Fibroblast of the aortic adventitia (primary cell): ENCODE results near the gene LIN37. TPM values are rescaled to one million over a fixed set of nuclear protein-coding genes. Genes with fewer than 3 reads are reported as not detected.

Experiments used
- DNase-seq: peaks from one replicate; pipeline ENCODE4 v3.0.0-alpha.2; 2010; ENCODE audit warnings: low read depth
- H3K4me3 ChIP-seq: 2 replicates; pipeline ENCODE4 v1.5.1; 2011; ENCODE audit warnings: low read depth, mild to moderate bottlenecking, control low read depth, low read length, moderate library complexity
- total RNA-seq: library from RNA; depleted of rRNA; stranded (reverse); fragments of >200 nt; gene quantifications from 2 replicates; pipeline ENCODE4 v1.2.3, GENCODE V29; 2012; ENCODE audit warnings: low replicate concordance
- TF ChIP-seq, protein P1 (sequence below): IDR thresholded peaks from 2 replicates; pipeline ENCODE4 v1.5.1; 2011; ENCODE audit warnings: mild to moderate bottlenecking, low read length, control low read depth, inconsistent platforms; ENCODE audit not compliant: insufficient read depth

The LIN37 gene
- total RNA-seq, 1 donor, result 15.3 TPM

DNA sequence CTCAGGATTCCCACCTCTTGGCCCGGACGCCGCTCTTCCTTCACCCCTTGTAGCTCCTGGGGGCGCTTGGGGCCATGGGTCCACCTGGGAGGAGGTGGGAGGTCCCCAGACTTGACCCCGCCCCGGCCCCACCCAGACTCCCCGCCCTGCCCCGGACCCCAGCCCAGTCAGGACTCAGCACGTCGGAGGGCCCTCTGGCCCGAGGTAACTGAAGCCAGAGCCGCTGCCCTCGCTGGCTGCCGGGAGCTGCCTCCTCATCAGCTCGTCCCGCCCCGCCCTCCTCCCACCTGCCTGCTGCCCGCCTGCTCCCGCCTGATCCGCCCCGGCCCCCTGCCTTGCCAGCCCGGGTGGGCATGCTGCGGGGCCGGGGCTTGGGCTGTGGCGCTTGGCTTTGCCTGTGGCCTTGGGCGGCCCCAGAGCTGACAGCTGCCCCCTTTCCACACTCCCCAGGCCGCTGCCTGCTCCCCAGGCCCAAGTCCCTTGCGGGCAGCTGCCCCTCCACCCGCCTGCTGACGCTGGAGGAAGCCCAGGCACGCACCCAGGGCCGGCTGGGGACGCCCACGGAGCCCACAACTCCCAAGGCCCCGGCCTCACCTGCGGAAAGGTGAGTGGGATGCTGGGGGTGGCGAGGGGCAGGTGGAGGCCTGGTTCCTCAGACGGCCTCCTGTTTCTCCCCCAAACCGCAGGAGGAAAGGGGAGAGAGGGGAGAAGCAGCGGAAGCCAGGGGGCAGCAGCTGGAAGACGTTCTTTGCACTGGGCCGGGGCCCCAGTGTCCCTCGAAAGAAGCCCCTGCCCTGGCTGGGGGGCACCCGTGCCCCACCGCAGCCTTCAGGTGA is 36.3 kb downstream of the LIN37 start:
- TF ChIP-seq, protein P1, sequence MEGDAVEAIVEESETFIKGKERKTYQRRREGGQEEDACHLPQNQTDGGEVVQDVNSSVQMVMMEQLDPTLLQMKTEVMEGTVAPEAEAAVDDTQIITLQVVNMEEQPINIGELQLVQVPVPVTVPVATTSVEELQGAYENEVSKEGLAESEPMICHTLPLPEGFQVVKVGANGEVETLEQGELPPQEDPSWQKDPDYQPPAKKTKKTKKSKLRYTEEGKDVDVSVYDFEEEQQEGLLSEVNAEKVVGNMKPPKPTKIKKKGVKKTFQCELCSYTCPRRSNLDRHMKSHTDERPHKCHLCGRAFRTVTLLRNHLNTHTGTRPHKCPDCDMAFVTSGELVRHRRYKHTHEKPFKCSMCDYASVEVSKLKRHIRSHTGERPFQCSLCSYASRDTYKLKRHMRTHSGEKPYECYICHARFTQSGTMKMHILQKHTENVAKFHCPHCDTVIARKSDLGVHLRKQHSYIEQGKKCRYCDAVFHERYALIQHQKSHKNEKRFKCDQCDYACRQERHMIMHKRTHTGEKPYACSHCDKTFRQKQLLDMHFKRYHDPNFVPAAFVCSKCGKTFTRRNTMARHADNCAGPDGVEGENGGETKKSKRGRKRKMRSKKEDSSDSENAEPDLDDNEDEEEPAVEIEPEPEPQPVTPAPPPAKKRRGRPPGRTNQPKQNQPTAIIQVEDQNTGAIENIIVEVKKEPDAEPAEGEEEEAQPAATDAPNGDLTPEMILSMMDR, result no peak
- no peak overlapping the region for H3K4me3 ChIP-seq
- no peak for DNase-seq

DNA sequence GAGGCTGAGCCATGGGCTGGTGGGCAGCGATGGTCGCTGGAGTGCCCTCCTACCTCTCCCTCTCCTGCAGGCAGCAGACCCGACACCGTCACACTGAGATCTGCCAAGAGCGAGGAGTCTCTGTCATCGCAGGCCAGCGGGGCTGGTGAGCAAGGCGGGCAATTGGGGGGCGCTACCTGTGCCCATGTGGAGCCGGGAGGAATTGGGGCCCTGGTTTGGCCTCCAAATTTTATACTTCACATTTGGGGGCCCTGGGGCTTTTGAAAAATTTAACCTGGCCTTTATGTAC is 36.9 kb downstream of the LIN37 start:
- TF ChIP-seq, protein P1, result no peak
- DNase-seq, result no peak
- no peak overlapping the region for H3K4me3 ChIP-seq

DNA sequence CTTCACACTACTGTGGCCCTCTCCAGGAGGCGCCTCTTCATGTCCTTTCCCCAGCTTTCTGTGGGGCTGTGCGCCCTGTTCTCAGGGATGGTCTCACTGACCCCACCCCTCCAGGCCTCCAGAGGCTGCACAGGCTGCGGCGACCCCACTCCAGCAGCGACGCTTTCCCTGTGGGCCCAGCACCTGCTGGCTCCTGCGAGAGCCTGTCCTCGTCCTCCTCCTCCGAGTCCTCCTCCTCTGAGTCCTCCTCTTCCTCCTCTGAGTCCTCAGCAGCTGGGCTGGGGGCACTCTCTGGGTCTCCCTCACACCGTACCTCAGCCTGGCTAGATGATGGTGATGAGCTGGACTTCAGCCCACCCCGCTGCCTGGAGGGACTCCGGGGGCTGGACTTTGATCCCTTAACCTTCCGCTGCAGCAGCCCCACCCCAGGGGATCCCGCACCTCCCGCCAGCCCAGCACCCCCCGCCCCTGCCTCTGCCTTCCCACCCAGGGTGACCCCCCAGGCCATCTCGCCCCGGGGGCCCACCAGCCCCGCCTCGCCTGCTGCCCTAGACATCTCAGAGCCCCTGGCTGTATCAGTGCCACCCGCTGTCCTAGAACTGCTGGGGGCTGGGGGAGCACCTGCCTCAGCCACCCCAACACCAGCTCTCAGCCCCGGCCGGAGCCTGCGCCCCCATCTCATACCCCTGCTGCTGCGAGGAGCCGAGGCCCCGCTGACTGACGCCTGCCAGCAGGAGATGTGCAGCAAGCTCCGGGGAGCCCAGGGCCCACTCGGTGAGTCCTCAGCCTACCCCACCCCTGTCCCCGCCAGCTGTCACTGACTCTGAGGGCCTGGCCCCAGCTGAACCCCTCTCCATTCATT is 38.2 kb downstream of the LIN37 start:
- no peak for DNase-seq
- TF ChIP-seq, protein P1, result no peak
- no peak overlapping the region for H3K4me3 ChIP-seq

DNA sequence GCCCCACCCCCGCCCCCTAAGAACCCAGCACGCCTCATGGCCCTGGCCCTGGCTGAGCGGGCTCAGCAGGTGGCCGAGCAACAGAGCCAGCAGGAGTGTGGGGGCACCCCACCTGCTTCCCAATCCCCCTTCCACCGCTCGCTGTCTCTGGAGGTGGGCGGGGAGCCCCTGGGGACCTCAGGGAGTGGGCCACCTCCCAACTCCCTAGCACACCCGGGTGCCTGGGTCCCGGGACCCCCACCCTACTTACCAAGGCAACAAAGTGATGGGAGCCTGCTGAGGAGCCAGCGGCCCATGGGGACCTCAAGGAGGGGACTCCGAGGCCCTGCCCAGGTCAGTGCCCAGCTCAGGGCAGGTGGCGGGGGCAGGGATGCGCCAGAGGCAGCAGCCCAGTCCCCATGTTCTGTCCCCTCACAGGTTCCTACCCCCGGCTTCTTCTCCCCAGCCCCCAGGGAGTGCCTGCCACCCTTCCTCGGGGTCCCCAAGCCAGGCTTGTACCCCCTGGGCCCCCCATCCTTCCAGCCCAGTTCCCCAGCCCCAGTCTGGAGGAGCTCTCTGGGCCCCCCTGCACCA is 38.9 kb downstream of the LIN37 start:
- TF ChIP-seq, protein P1, result no peak
- H3K4me3 ChIP-seq, result no peak overlapping the region
- DNase-seq, result no peak

DNA sequence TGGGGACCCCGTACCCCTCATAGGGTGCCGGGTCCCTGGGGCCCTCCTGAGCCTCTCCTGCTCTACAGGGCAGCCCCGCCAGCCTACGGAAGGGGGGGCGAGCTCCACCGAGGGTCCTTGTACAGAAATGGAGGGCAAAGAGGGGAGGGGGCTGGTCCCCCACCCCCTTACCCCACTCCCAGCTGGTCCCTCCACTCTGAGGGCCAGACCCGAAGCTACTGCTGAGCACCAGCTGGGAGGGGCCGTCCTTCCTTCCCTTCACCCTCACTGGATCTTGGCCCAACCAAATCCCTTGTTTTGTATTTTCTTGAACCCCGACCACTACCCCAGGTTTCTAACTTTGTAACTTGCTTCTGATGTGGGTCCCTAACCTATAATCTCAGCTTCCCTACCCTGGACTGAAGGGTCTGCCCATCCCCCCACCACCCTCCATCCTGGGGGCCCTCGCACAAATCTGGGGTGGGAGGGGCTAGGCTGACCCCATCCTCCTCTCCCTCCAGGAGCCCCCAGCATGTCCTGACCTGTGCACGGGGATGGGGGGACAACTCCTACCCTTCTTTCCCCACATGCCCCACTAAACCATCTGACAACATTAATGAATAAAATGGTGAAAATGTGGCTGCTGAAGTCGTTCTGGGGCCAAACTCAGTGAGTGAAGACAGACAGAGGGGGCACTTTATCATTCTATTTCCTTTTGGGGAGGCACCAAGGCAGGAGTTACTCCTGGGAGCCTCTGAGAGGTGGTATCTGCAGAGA is 40.0 kb downstream of the LIN37 start:
- TF ChIP-seq, protein P1, result no peak
- H3K4me3 ChIP-seq, result no peak overlapping the region
- no peak for DNase-seq

DNA sequence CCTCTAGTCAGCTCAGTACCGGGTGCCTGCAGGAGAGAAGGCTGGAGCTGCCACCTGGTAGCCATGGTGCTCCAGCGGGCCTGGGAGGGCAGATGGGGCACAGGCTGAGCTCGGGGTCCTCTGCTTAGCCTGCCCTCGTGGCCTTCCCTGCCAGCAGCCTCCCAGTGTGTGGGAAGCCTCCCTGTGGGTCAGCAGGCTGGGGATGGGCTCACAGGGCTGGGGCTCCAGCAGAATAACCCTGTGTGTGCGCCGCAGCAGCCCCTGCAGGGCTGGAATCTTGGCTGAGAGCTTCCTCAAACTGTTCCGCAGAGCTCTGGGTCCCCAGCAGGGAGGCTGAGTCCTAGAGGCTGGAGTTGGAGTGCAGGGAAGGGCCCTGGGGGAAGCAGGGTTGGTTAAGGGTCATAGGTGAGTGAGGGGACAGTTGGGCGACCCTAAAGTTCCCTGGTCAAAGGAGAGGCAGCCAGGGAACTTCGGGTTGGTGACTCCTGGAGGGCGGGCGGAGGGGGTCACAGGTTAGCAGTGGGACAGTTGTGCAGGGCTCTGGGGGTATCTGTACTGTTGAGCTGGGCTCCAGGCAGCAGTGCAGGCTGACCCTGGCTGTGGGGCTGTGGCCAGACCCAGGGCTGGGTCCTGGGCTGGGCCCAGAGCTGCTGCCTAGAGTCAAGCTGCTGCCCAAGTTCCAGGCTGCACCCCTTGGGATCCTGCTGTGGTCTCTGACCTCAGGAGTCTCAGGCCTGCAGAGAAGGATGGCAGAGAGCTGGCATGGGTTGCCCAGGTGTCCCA is 41.0 kb downstream of the LIN37 start:
- TF ChIP-seq, protein P1, result no peak
- no peak overlapping the region for H3K4me3 ChIP-seq
- no peak for DNase-seq
